Prostate gland (tissue), 2 donors: ENCODE data around the gene CENPP. TPM values are rescaled to one million over a fixed set of nuclear protein-coding genes. Genes with fewer than 3 reads are reported as not detected.

Source experiments
- DNase-seq: peaks from one replicate; pipeline ENCODE4 v3.0.0-alpha.2; 2019; ENCODE audit warnings: low spot score
- H3K27ac ChIP-seq, 2 donors: fragments of 200-600 bp; sonication (generic); 2 replicates each; pipeline ENCODE4 v1.5.1; 2017 to 2019
- H3K27me3 ChIP-seq: fragments of 200-600 bp; sonication (generic); replicated peaks from 2 replicates; pipeline ENCODE4 v1.5.1; 2019; ENCODE audit not compliant: insufficient read depth
- H3K36me3 ChIP-seq, 2 donors: fragments of 200-600 bp; sonication (generic); 1 replicate in 1 of 2; 2 replicates in 1 of 2; pipeline versions ENCODE4 v1.5.1 to v1.8.1; 2017 to 2019
- H3K4me1 ChIP-seq: fragments of 200-600 bp; sonication (generic); replicated peaks from 2 replicates; pipeline ENCODE4 v1.5.1; 2019
- H3K4me3 ChIP-seq, 2 donors: fragments of 200-600 bp; sonication (generic); 2 replicates each; pipeline ENCODE4 v1.5.1; 2017 to 2019
- H3K9me3 ChIP-seq: fragments of 200-600 bp; sonication (generic); 2 replicates; pipeline ENCODE4 v1.5.1; 2017
- CTCF ChIP-seq, 4 experiments: fragments of 200-600 bp in 2 of 4; fragments of 450-650 bp in 2 of 4; sonication (generic) in 2 of 4; IDR thresholded peaks; 1 replicate in 3 of 4; 2 replicates in 1 of 4; pipeline ENCODE4 v1.5.1; 2016 to 2019; ENCODE audit warnings: antibody characterized with exemption in 4 of 4, mild to moderate bottlenecking in 2 of 4, moderate library complexity in 2 of 4
- POLR2A ChIP-seq: fragments of 450-650 bp; IDR thresholded peaks from one replicate; pipeline ENCODE4 v1.6.1; 2016; ENCODE audit warnings: antibody characterized with exemption, mild to moderate bottlenecking
- POLR2AphosphoS5 ChIP-seq: sonication (generic); formaldehyde crosslinking; IDR thresholded peaks from one replicate; pipeline ENCODE4 v1.6.1; 2017; ENCODE audit warnings: antibody characterized with exemption
- WGBS: methylation state at CpG from one replicate; pipeline ENCODE4 v1.1.5; 2018; 5-methylcytosine and 5-hydroxymethylcytosine counted together
- intact Hi-C: fragments of 100-400 bp; cut with DNase I; formaldehyde crosslinking; loops from one replicate; pipeline ENCODE4 v1.14.2; 2022
- total RNA-seq, 2 donors: library from RNA; depleted of rRNA; stranded (reverse); fragments of >200 nt; gene quantifications; one replicate each; pipeline ENCODE4 v1.1.0, GENCODE V29; 2016

The CENPP gene
- total RNA-seq, 2 donors from 2014 or later = 1.4 to 21.5 TPM

- intact Hi-C loops = no loop called here
- no peaks in the 10 kb centered on the region for H3K27me3 ChIP-seq
- DNase-seq = no peak
- H3K4me1 ChIP-seq = no peaks in the 10 kb centered on the region
- TF ChIP-seq POLR2AphosphoS5 (no peak), POLR2A (no peak), CTCF (IDR thresholded peaks at IDR 0.05) (no peak)
- no peaks in the 10 kb centered on the region for H3K36me3 ChIP-seq
- no peak overlapping the region for H3K27ac ChIP-seq
- no peaks in the 10 kb centered on the region for H3K9me3 ChIP-seq
- no peak overlapping the region for H3K4me3 ChIP-seq
- 92% methylated on average over 4 of the region's 4 CpGs for WGBS
These were observed 60.2 kb downstream of the CENPP start for GRCh38 chr9:92385953-92386352.

- intact Hi-C loops = no loop called here
- H3K4me1 ChIP-seq = no peaks in the 10 kb centered on the region
- H3K9me3 ChIP-seq = no peaks in the 10 kb centered on the region
- H3K27ac ChIP-seq = no peak overlapping the region
- H3K27me3 ChIP-seq = no peaks in the 10 kb centered on the region
- H3K4me3 ChIP-seq = no peak overlapping the region
- H3K36me3 ChIP-seq = no peaks in the 10 kb centered on the region
- DNase-seq = no peak
- TF ChIP-seq CTCF (IDR thresholded peaks at IDR 0.05) = no peak
- WGBS = 50% methylated on average over 2 of the region's 2 CpGs
These were observed 66.9 kb downstream of the CENPP start for GRCh38 chr9:92392690-92393089.

GRCh38 chr9:92393686-92394085 lies 67.9 kb downstream of the CENPP start:
- H3K27me3 ChIP-seq = no peaks in the 10 kb centered on the region
- H3K4me1 ChIP-seq = no peaks in the 10 kb centered on the region
- H3K27ac ChIP-seq = peak overlapping the region; percentile 6 to 55
- TF ChIP-seq POLR2A (no peak), POLR2AphosphoS5 (peak; percentile 68), CTCF (IDR thresholded peaks at IDR 0.05) (no peak)
- DNase-seq = no peak
- intact Hi-C loops = no loop called here
- H3K9me3 ChIP-seq = no peaks in the 10 kb centered on the region
- H3K4me3 ChIP-seq = no peak overlapping the region
- WGBS = 14% methylated on average over 1 of the region's 1 CpG
- H3K36me3 ChIP-seq = no peaks in the 10 kb centered on the region

GRCh38 chr9:92395617-92396016 lies 69.9 kb downstream of the CENPP start:
- no peaks in the 10 kb centered on the region for H3K9me3 ChIP-seq
- DNase-seq = no peak
- TF ChIP-seq POLR2A (no peak), CTCF (IDR thresholded peaks at IDR 0.05) (no peak), POLR2AphosphoS5 (no peak)
- 71% methylated on average over 1 of the region's 1 CpG for WGBS
- no peak overlapping the region for H3K27ac ChIP-seq
- intact Hi-C loops = no loop called here
- H3K27me3 ChIP-seq = no peaks in the 10 kb centered on the region
- H3K4me1 ChIP-seq = no peaks in the 10 kb centered on the region
- H3K36me3 ChIP-seq = no peaks in the 10 kb centered on the region
- no peak overlapping the region for H3K4me3 ChIP-seq

GRCh38 chr9:92397853-92398252 lies 72.1 kb downstream of the CENPP start:
- WGBS = 73% methylated on average over 3 of the region's 3 CpGs
- TF ChIP-seq POLR2A (no peak), POLR2AphosphoS5 (peak; percentile 73), CTCF (IDR thresholded peaks at IDR 0.05) (no peak)
- Histone ChIP-seq H3K9me3 (no peaks in the 10 kb centered on the region), H3K4me1 (no peaks in the 10 kb centered on the region), H3K27me3 (no peaks in the 10 kb centered on the region), H3K4me3 (no peak overlapping the region), H3K36me3 (no peaks in the 10 kb centered on the region), H3K27ac (no peak overlapping the region)
- DNase-seq = no peak
- intact Hi-C loops = no loop called here
